Stimulated activated CD4-positive, alpha-beta T cell treated with anti-CD3 and anti-CD28 coated beads, TNF-alpha, amount 100 ng/mL, for 1 hour (primary cell): Measurements from ENCODE around the gene ZNF710.

ENCODE experiments used
- DNase-seq, 3 donors: peaks; one replicate each; pipeline ENCODE4 v3.0.0-alpha.2; 2020; ENCODE audit warnings: low read depth in 3 of 3, low spot score in 1 of 3

Gene ZNF710

GRCh38 chr15:90037961-90038631 is 37.0 kb downstream of the ZNF710 start:
- DNase-seq = peak in 1 of 3 donors; percentile 15

- no peak for DNase-seq
These were observed 37.5 kb downstream of the ZNF710 start for GRCh38 chr15:90038632-90039095.

- no peak for DNase-seq
These were observed 38.9 kb downstream of the ZNF710 start for GRCh38 chr15:90039996-90040395.

GRCh38 chr15:90040618-90041017 is 39.5 kb downstream of the ZNF710 start:
- DNase-seq = no peak

GRCh38 chr15:90042356-90042755 is 41.2 kb downstream of the ZNF710 start:
- no peak for DNase-seq

- DNase-seq = no peak
These were observed 41.8 kb downstream of the ZNF710 start for GRCh38 chr15:90042766-90043529.

GRCh38 chr15:90043530-90044010 is 42.4 kb downstream of the ZNF710 start:
- no peak for DNase-seq

GRCh38 chr15:90044191-90044590 is 43.1 kb downstream of the ZNF710 start:
- DNase-seq = no peak

GRCh38 chr15:90044916-90045371 is 43.8 kb downstream of the ZNF710 start:
- DNase-seq = no peak

- DNase-seq = no peak
These were observed 45.2 kb downstream of the ZNF710 start for GRCh38 chr15:90046289-90046688.

GRCh38 chr15:90046911-90047392 is 45.8 kb downstream of the ZNF710 start:
- DNase-seq = no peak

- DNase-seq = no peak
These were observed 46.9 kb downstream of the ZNF710 start for GRCh38 chr15:90047956-90048575.

GRCh38 chr15:90049030-90049429 is 47.9 kb downstream of the ZNF710 start:
- no peak for DNase-seq

- DNase-seq = no peak
These were observed 48.8 kb downstream of the ZNF710 start for GRCh38 chr15:90049666-90050604.

GRCh38 chr15:90051874-90052273 is 50.8 kb downstream of the ZNF710 start:
- no peak for DNase-seq

- DNase-seq = no peak
These were observed 52.8 kb downstream of the ZNF710 start for GRCh38 chr15:90053685-90054466.

- no peak for DNase-seq
These were observed 53.5 kb downstream of the ZNF710 start for GRCh38 chr15:90054618-90055097.

- DNase-seq = no peak
These were observed 54.1 kb downstream of the ZNF710 start for GRCh38 chr15:90055182-90055581.

- no peak for DNase-seq
These were observed 55.4 kb downstream of the ZNF710 start for GRCh38 chr15:90056529-90056928.

- DNase-seq = no peak
These were observed 57.2 kb downstream of the ZNF710 start for GRCh38 chr15:90058308-90058707.
